OCI-M2 (cell line): ENCODE data around the gene RBAK.
"Not testable (repeated sequence)": the region's sequence is repeated elsewhere in the genome, so short reads cannot be mapped to it uniquely, and the experiment has no call there.

Experiments
- DNase-seq: peaks from one replicate; lab custom pipeline; 2025; ENCODE audit not compliant: unreplicated experiment; lab: John Stamatoyannopoulos, UW

Gene RBAK

GRCh38 chr7:5045558-5046396 lies at the start of gene RBAK:
RBAK (plus strand) TSS chr7:5045860; CDS start chr7:5048077, 2,217 bp downstream.
- DNase-seq, result peak; percentile 53

- DNase-seq, result no peak
These were observed 48.9 kb upstream of the RBAK start for GRCh38 chr7:4996696-4997222.

- DNase-seq, result no peak
These were observed 47.4 kb upstream of the RBAK start for GRCh38 chr7:4998244-4998643.

GRCh38 chr7:4998910-4999309 lies 46.8 kb upstream of the RBAK start:
- DNase-seq, result no peak

GRCh38 chr7:4999369-4999950 lies 46.2 kb upstream of the RBAK start:
- DNase-seq, result no peak

- no peak for DNase-seq
These were observed 44.7 kb upstream of the RBAK start for GRCh38 chr7:5001003-5001402.

- no peak for DNase-seq
These were observed 43.7 kb upstream of the RBAK start for GRCh38 chr7:5001911-5002310.

- no peak for DNase-seq
These were observed 40.6 kb upstream of the RBAK start for GRCh38 chr7:5005066-5005465.

- no peak for DNase-seq
These were observed 32.7 kb upstream of the RBAK start for GRCh38 chr7:5012985-5013384.

- not testable (repeated sequence) for DNase-seq
These were observed 29.7 kb upstream of the RBAK start for GRCh38 chr7:5015936-5016335.

GRCh38 chr7:5017626-5018025 lies 28.0 kb upstream of the RBAK start:
- DNase-seq, result not testable (repeated sequence)

- no peak for DNase-seq
These were observed 25.6 kb upstream of the RBAK start for GRCh38 chr7:5020098-5020497.

GRCh38 chr7:5020976-5021550 lies 24.6 kb upstream of the RBAK start:
- DNase-seq, result not testable (repeated sequence)

- DNase-seq, result not testable (repeated sequence)
These were observed 22.0 kb upstream of the RBAK start for GRCh38 chr7:5023626-5024025.

GRCh38 chr7:5027796-5028410 lies 17.8 kb upstream of the RBAK start:
- DNase-seq, result not testable (repeated sequence)

GRCh38 chr7:5033186-5033585 lies 12.5 kb upstream of the RBAK start:
- DNase-seq, result not testable (repeated sequence)

GRCh38 chr7:5035276-5035675 lies 10.4 kb upstream of the RBAK start:
- no peak for DNase-seq

GRCh38 chr7:5036446-5036845 lies 9.2 kb upstream of the RBAK start:
- DNase-seq, result no peak

- no peak for DNase-seq
These were observed 4.6 kb upstream of the RBAK start for GRCh38 chr7:5041047-5041446.

GRCh38 chr7:5043661-5044060 lies 2.0 kb upstream of the RBAK start:
- DNase-seq, result no peak

- not testable (repeated sequence) for DNase-seq
These were observed 705 bp downstream of the RBAK start for GRCh38 chr7:5046397-5046732.

GRCh38 chr7:5047127-5047526 lies 1.5 kb downstream of the RBAK start:
- DNase-seq, result not testable (repeated sequence)
